Mucosa of descending colon (tissue), 3 donors: Measurements from ENCODE around the gene ZNF668. TPM values are rescaled to one million over a fixed set of nuclear protein-coding genes. Genes with fewer than 3 reads are reported as not detected.
A peak's percentile ranks its signal among the peaks of the same experiment; 100 is the strongest.

Experiments
- ATAC-seq: fragments of 200-7000 bp; cut with Tn5 transposase; one replicate; pipeline ENCODE4 v1.9.1; 2020; ENCODE audit warnings: mild to moderate bottlenecking, moderate library complexity
- DNase-seq, 3 donors: peaks; one replicate each; pipeline ENCODE4 v3.0.0-alpha.2; 2020
- H3K36me3 ChIP-seq: fragments of 200-600 bp; one replicate; pipeline ENCODE4 v1.8.0; 2021; ENCODE audit warnings: low read depth, mild to moderate bottlenecking
- H3K4me1 ChIP-seq: fragments of 200-600 bp; one replicate; pipeline ENCODE4 v1.8.0; 2021; ENCODE audit warnings: low read depth, mild to moderate bottlenecking
- H3K4me3 ChIP-seq: fragments of 200-600 bp; one replicate; pipeline ENCODE4 v1.8.0; 2021; ENCODE audit warnings: mild to moderate bottlenecking
- H3K9me3 ChIP-seq: fragments of 200-600 bp; one replicate; pipeline ENCODE4 v1.8.0; 2021; ENCODE audit warnings: mild to moderate bottlenecking
- intact Hi-C, 2 donors: fragments of 100-400 bp; cut with DNase I in 1 of 2; cut with micrococcal nuclease in 1 of 2; formaldehyde crosslinking; loops; one replicate each; pipeline versions ENCODE4 v1.11.0 to v1.11.1; 2022; cut with DNase I, micrococcal nuclease
- total RNA-seq, 3 donors: library from RNA; stranded (reverse); fragmentation: NEBNext Ultra II Directional in 2 of 3; extraction: Animal tissue kit (Norgen Biotek cat#: 25700) in 2 of 3; gene quantifications; one replicate each; pipeline versions ENCODE4 v1.2.1 to v1.2.4, GENCODE V29; 2021 to 2023
- TF ChIP-seq, protein P1 (sequence below): fragments of 200-600 bp; IDR thresholded peaks from one replicate; pipeline ENCODE4 v1.8.0; 2022; ENCODE audit warnings: antibody characterized with exemption, mild to moderate bottlenecking
- donor health status: DM: no; HTN: no; CAD: no; lungs with moderate emphysema.
- donor health status: DM: no; HTN: no; CAD: no.
- donor health status: DM: no; HTN: yes; CAD: no.

ZNF668 gene
- total RNA-seq, 3 donors from 2014 or later, result 8.3 to 10.2 (median 9.8) TPM

DNA sequence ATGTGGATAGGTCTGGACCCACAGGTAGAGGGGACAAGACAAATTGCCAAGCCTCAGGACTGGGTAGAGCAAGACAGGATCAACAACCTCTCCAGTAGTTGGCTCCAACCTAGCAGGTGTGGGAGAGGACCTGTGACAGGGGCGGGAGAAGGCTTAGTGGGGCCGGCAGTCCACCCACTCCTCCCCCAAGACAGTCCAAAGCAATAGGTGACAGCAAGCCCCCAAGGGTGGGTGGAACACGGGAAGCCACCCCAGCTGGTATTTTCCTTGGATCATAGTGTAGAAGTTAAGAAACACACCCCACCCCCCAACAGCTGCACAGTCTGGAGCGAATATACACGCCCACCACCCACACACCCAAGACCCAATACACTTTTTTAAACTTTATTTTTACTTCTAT lies 44.8 kb downstream of the ZNF668 start:
- no peak overlapping the region for H3K4me3 ChIP-seq
- H3K9me3 ChIP-seq, result no peaks in the 10 kb centered on the region
- ATAC-seq, result no peak
- DNase-seq, result no peak
- H3K36me3 ChIP-seq, result no peaks in the 10 kb centered on the region
- H3K4me1 ChIP-seq, result peaks cover 2% of the 10 kb centered on the region
- TF ChIP-seq, protein P1, sequence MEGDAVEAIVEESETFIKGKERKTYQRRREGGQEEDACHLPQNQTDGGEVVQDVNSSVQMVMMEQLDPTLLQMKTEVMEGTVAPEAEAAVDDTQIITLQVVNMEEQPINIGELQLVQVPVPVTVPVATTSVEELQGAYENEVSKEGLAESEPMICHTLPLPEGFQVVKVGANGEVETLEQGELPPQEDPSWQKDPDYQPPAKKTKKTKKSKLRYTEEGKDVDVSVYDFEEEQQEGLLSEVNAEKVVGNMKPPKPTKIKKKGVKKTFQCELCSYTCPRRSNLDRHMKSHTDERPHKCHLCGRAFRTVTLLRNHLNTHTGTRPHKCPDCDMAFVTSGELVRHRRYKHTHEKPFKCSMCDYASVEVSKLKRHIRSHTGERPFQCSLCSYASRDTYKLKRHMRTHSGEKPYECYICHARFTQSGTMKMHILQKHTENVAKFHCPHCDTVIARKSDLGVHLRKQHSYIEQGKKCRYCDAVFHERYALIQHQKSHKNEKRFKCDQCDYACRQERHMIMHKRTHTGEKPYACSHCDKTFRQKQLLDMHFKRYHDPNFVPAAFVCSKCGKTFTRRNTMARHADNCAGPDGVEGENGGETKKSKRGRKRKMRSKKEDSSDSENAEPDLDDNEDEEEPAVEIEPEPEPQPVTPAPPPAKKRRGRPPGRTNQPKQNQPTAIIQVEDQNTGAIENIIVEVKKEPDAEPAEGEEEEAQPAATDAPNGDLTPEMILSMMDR, result no peak
- intact Hi-C loops, result no loop called here

DNA sequence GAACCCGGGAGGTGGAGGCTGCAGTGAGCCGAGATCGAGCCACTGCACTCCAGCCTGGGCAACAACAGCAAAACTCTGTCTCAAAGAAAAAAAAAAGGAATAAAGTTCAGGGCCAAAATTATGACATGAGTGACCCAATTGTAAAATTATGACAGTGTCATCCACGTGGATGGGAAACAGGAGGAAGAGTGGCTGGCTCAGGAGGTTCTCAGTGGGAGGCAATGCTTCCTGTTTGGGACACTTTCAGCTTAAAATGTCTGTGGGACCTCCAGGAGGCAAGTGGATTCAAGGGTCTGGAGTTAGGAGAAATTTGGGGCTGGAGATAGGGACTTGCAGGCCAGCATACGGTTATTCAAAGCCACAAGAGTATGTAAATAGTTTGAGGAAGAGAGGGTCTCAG lies 48.7 kb downstream of the ZNF668 start:
- Histone ChIP-seq H3K4me3 (no peak overlapping the region), H3K4me1 (no peaks in the 10 kb centered on the region), H3K36me3 (no peaks in the 10 kb centered on the region), H3K9me3 (no peaks in the 10 kb centered on the region)
- TF ChIP-seq, protein P1, result no peak
- no peak for ATAC-seq
- DNase-seq, result no peak
- intact Hi-C loops, result no loop called here

DNA sequence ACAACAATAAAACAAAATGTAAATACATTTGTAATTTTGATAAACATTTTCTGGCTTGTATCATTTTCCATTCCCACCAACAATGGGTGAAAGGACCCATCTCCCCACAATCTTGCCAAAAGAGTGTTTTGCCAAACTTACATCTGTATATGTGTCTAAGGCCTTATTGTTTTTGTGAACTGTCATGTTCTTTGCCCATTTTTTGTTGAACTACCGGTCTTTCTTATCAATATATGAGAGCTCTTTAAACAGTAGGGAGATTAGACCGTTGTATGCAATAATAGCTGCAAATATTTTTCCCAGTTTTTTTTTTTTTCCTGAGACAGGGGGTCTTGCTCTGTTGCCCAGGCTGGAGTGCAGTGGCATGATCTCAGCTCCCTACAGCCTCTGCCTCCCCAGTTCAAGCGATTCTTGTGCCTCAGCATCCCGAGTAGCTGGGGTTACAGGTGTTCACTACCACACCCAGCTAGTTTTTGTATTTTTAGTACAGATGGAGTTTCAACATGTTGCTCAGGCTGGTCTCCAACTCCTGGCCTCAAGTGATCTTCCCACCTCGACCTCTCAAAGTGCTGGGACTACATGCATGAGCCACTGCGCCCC lies 50.3 kb downstream of the ZNF668 start:
- ATAC-seq (no peak), DNase-seq (no peak)
- TF ChIP-seq, protein P1, result no peak
- Histone ChIP-seq H3K36me3 (no peaks in the 10 kb centered on the region), H3K4me3 (no peak overlapping the region), H3K9me3 (no peaks in the 10 kb centered on the region), H3K4me1 (no peaks in the 10 kb centered on the region)
- intact Hi-C loops, result no loop called here

DNA sequence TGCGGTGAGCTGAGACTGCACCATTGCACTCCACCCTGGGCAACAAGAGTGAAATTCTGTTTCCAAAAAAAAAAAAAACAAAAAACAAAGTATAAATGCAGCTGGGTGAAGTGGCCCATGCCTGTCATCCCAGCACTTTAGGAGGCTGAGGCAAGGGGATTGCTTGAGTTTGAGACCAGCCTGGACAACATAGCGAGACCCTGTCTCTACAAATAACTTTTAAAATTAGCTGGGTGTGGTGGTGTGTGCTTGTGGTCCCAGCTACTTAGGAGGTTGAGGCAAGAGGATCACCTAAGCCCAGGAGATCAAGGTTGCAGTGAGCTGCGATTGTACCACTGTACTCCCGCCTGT lies 50.8 kb downstream of the ZNF668 start:
- DNase-seq (no peak), ATAC-seq (no peak)
- no peaks in the 10 kb centered on the region for H3K4me1 ChIP-seq
- H3K36me3 ChIP-seq, result no peaks in the 10 kb centered on the region
- intact Hi-C loops, result no loop called here
- H3K4me3 ChIP-seq, result no peak overlapping the region
- TF ChIP-seq, protein P1, result no peak
- no peaks in the 10 kb centered on the region for H3K9me3 ChIP-seq

DNA sequence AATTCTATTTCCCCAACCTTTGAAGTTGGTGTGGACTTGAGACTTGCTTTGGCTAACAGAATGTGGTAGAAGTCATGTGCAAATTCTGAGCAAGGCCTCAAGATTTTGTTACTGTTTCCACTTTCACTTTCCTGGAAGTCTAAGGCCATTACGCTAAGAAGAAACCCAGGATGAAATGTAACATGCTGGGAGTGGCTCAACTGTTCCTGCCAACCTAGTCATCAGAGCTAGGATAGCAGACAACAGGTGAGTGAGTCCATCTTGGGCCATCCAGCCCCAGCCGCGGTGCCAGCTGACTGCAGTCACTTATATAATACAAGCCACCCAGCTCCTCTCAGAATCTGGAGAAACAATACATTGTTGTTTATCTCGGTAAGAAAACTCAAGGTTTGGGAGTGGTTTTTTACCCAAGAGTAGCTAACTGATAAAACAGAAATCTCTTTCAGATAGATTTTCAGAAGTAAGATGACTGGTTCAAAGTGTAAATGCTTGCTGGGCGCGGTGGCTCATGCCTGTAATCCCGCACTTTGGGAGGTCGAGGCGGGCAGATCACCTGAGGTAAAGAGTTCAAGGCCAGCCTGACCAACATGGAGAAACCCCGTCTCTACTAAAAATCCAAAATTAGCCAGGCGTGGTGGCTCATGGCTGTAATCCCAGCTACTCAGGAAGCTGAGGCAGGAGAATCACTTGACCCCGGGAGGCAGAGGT lies 51.3 kb downstream of the ZNF668 start:
- ATAC-seq, result peak; percentile 79
- intact Hi-C loops, result no loop called here
- Histone ChIP-seq H3K4me1 (no peaks in the 10 kb centered on the region), H3K36me3 (no peaks in the 10 kb centered on the region), H3K4me3 (no peak overlapping the region), H3K9me3 (no peaks in the 10 kb centered on the region)
- TF ChIP-seq, protein P1, result no peak
- DNase-seq, result no peak
